Stimulated activated CD4-positive, alpha-beta T cell treated with anti-CD3 and anti-CD28 coated beads, Interleukin-12 subunit alpha, Interleukin-12 subunit beta, amount 100 ng/mL, for 48 hours (primary cell): Measurements from ENCODE around the gene OMP.

Source experiments
- DNase-seq, 3 donors: peaks; one replicate each; pipeline ENCODE4 v3.0.0-alpha.2; 2020; ENCODE audit warnings: low read depth in 2 of 3, low spot score in 1 of 3

OMP gene

DNA sequence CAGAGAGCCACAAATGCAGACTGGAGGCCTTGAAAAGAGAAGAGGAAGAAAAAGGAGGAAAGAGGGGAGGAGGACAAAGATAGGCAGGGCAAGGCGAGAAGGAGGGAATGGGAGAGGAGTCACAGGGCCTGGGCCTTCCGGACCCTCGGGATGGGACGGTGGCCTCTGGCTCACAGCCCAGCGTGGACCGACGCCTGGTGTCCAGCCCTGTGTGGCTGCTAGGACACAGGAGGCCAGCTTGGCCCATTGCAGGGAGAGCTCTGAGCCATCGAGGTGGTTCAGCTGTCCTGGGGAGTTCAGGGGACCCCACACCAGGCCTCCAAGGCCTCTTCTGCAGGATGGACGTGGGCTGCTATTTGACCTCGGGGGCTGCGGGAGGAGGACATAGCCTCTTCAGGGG, 34.8 kb downstream of the OMP start:
- no peak for DNase-seq

DNA sequence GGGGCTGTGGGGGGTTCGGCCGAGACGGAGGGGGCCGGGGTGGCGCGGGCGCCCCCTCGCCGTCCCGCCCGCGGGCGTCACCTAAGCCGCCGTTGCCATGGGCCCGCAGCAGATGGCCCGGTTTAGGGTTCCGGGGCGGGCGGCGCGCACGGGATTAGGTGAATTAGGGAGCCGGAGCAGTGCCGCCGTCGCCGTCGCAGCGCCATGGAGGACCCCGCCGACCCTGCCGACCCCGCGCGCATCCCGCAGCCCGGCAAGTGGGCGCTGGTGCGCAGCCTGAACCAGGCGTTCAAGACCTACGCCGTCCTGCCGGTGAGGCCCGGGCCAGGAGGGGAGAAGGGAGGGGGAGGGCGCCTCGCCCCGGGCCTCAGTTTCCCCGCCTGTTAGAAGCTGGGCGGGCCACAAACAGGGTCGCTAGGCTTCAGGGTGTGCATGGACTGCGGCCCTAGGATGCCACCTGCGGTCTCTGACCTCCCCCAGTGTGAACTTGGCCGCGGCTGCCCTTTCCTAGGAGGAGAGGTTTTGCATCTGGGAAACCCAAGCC, 35.5 kb downstream of the OMP start:
- no peak for DNase-seq

DNA sequence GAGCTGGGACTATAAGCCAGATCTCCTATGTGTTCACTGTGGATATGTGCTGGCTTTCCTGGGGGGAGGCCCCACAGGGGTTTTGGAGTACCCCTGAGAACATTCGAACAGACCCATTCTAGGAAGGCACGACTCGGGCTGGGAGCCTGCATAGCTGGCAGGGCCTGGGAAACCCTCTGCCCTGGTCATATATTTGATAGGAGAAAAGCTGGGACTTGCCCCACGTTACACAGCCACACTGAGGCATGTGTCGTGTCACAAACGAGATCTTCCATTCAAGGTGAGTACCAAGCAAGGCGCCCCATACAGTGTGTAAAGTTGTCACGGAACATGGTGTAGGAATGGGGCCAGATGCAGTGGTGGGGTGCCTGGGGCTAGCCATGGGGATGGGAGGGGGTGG, 36.6 kb downstream of the OMP start:
- DNase-seq = no peak

DNA sequence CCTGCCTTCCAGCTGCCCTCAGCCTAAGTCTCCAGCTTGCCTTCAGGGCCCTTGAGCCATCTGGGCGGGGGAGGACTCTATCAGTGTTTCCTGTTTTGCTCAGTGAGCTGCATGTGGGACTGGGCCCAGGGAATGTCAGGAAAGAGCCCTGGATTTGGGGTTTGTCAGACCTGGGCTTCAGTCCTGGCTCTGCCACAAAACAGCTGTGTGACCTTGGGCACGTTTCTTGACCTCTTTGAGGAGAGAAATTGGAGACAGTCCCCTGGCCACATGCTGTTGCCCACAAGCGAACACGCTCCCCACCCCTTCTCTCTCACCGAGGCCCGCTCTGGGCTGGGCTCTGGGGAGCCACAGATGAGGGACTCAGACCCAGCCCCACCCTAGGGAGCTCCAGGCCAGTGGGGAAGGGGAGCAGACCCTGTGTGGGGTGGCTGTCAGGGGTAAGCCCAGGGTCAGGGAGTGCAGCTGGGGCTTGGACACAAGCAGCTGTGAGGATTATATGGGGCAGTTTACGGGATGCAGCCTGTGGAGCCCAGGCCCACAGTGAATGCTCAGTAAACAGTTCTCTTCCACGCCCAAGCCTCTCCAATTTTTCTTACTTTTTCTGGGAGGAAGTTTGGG, 37.7 kb downstream of the OMP start:
- no peak for DNase-seq

GRCh38 chr11:77141034-77141433, 38.4 kb downstream of the OMP start:
- DNase-seq = no peak

DNA sequence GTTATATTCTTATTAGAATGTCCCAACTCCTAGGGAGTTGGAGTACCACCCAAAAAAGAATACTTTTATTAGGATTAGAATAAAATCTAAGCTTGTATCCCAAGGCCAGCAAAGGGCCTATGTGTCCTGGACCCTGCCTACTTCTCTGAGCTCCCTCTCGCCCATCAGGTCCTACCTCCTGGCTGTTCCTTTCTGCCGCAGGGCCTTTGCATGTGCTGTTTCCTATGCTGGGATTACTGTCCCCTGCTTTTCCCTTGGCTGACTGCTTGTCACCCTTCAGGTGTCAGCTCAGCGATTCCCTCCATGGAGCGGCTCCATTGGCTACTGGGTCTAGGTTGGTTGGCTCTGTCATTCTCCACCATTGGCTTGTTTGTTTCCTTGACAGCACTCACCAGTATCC, 38.8 kb downstream of the OMP start:
- DNase-seq = no peak

GRCh38 chr11:77142091-77142975, 39.7 kb downstream of the OMP start:
- DNase-seq = no peak

DNA sequence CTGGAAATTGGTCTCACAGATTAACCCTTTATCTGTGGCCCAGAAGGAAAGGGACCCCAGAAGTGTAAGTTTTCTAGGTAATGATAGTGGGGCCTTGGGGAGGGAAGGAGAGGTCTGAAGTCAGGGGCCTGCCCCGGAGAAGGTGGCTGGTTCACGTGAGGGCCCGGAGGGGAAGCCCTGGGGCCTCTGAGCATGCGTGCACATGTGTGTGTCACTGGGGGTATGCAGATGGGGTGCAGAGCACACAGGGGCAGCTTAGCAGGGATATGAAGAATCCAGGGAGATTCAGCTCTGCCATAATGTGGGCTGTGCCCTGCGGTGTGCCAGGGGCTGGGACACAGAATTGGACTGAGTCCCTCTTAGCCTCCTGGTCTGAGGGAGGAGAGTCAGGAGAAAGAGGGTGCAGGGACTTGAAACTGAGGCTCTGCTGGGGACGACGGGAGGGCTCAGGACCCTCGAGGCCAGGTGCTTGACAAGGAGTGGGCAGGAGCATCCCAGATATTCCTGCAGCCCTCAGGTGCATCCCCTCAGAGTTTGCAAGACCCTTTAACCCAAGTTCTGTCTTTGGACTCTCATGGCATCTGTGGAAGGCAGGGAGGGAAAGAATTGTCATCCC, 40.9 kb downstream of the OMP start:
- DNase-seq = no peak

DNA sequence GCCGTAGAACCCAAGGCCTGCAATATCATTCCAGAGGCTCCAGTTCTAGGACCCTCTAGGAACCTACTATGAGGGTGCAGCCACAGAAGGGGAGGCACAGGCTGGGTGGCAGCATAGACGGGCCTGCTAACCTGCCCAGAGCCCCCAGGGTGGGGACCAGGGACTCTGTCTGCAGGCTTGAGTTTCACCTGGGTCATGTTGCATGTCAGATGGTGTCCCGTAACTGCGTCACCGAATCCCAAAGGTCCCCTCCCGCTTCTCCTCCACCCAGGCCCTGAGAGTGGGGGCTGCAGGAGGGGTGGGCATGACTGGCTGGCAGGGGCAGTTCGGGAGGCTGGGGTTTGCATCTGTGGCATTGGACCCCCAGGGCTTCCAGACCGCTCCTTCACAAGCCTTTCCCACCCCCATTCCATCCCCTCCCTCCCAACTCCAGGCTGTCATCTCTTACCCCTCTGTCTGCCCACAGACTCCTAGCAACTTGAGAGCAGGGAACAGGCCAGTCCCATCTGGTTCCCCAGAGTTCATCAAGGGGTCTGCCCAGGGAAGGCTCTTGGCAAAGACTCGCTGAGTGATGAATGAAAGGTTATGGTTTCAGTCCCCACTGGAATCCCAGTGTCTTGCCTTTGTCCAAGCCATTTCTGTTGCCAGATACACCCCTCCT, 41.7 kb downstream of the OMP start:
- no peak for DNase-seq

- DNase-seq = no peak
These were observed 42.3 kb downstream of the OMP start for GRCh38 chr11:77144857-77145428.

GRCh38 chr11:77146261-77147035, 43.8 kb downstream of the OMP start:
- DNase-seq = no peak

DNA sequence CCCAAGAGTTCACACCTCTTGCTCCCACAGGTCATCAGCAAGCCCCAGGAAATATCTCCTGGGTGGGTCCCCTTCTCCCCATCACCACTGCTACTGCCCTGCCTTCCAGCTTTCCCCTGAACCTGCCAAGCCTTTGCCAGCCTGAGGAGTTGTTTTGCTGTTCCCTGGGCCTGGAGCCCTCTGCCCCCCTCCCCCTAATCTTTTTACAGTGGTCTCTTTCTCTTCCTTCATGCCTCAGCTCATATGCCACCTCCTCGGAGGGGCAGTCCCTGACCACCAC, 44.3 kb downstream of the OMP start:
- DNase-seq = no peak

DNA sequence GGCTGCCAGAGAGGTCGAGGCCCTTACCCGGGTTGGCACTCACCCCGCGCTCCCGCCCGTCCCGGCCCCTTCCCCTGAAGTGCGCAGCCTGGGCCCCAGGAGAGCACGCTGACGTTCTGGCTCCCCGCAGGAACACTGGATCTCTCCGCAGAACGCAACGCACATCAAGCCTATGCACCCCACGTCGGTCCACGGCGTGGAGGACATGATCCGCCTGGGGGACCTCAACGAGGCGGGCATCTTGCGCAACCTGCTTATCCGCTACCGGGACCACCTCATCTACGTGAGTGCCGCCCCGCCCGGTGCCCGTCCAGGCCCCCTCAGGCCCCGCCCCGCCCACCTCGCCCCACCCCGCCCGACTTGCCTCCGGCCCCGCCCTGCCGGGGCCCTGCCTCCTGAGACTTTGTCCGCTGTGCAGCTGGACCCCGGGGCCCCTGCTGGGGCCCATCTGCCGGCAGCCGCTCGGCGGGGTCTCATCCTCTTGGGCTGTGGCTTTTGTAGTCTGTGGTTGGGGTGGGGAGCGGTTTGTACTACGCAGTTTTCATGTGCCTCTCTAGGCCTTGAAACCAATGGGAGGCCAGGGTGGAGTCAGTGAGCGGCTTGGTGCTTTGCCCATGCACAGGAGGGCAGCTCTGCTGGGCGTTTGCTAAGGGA, 45.2 kb downstream of the OMP start:
- no peak for DNase-seq

- no peak for DNase-seq
These were observed 46.5 kb downstream of the OMP start for GRCh38 chr11:77148963-77149715.

- no peak for DNase-seq
These were observed 47.2 kb downstream of the OMP start for GRCh38 chr11:77149716-77150392.

GRCh38 chr11:77150836-77151235, 48.2 kb downstream of the OMP start:
- DNase-seq = no peak

GRCh38 chr11:77151804-77152509, 49.3 kb downstream of the OMP start:
- peak; percentile 55 to 69 (median 65) for DNase-seq

GRCh38 chr11:77152846-77153245, 50.2 kb downstream of the OMP start:
- DNase-seq = no peak
